ENCODE data around the gene RGS7. TPM values are rescaled to one million over a fixed set of nuclear protein-coding genes. Genes with fewer than 3 reads are reported as not detected.

RGS7 gene
- total and polyA plus RNA-seq, 2 of the 8 experiments (the other 6 are each of a cell fraction or from before 2014, with no cell fraction given), result 1.6 to 3.0 TPM

- no peak for TF ChIP-seq CHD2 (IDR thresholded peaks at IDR 0.05; ENCODE audit: low read length)
- TF ChIP-seq CHD1 (IDR thresholded peaks at IDR 0.05; ENCODE audit: low read depth, low read length), result no peak
- no peak for TF ChIP-seq CTBP2 (IDR thresholded peaks at IDR 0.05; ENCODE audit: borderline replicate concordance, insufficient read depth, insufficient read length, low read length)
Measured at GRCh38 chr1:240843798-240844197, 513.2 kb downstream of the RGS7 start (continued).
